Suprapubic skin (tissue), 4 donors: ENCODE data around the gene TAF11L8. TPM values are rescaled to one million over a fixed set of nuclear protein-coding genes. Genes with fewer than 3 reads are reported as not detected.
"Not testable (repeated sequence)": the region's sequence is repeated elsewhere in the genome, so short reads cannot be mapped to it uniquely, and the experiment has no call there.

ENCODE experiments used
- DNase-seq, 2 donors: peaks; one replicate each; pipeline ENCODE4 v3.0.0-alpha.2; 2019; ENCODE audit warnings: low spot score in 2 of 2
- H3K27ac ChIP-seq: fragments of 200-600 bp; sonication (generic); one replicate; pipeline ENCODE4 v1.5.1; 2019
- H3K27me3 ChIP-seq: fragments of 200-600 bp; sonication (generic); one replicate; pipeline ENCODE4 v1.5.1; 2019
- H3K36me3 ChIP-seq: fragments of 200-600 bp; sonication (generic); one replicate; pipeline ENCODE4 v1.5.1; 2019
- H3K4me1 ChIP-seq: fragments of 200-600 bp; sonication (generic); one replicate; pipeline ENCODE4 v1.5.1; 2019
- H3K4me3 ChIP-seq: fragments of 200-600 bp; sonication (generic); one replicate; pipeline ENCODE4 v1.5.1; 2019; ENCODE audit warnings: mild to moderate bottlenecking
- H3K9me3 ChIP-seq: fragments of 200-600 bp; sonication (generic); one replicate; pipeline ENCODE4 v1.5.1; 2019
- CTCF ChIP-seq, 2 donors: fragments of 200-600 bp in 1 of 2; fragments of 450-650 bp in 1 of 2; sonication (generic) in 1 of 2; IDR thresholded peaks; one replicate each; pipeline ENCODE4 v1.5.1; 2016 to 2019; ENCODE audit warnings: antibody characterized with exemption in 2 of 2, mild to moderate bottlenecking in 1 of 2, moderate library complexity in 1 of 2
- EP300 ChIP-seq: sonication (generic); formaldehyde crosslinking; IDR thresholded peaks from one replicate; pipeline ENCODE4 v1.6.1; 2017; ENCODE audit warnings: antibody characterized with exemption
- POLR2A ChIP-seq, 2 donors: fragments of 450-650 bp; IDR thresholded peaks; one replicate each; pipeline ENCODE4 v1.6.1; 2017; ENCODE audit warnings: antibody characterized with exemption in 2 of 2, mild to moderate bottlenecking in 2 of 2, moderate library complexity in 2 of 2
- POLR2AphosphoS5 ChIP-seq, 3 donors: sonication (generic); formaldehyde crosslinking; IDR thresholded peaks; one replicate each; pipeline ENCODE4 v1.6.1; 2017; ENCODE audit warnings: antibody characterized with exemption in 3 of 3
- WGBS: methylation state at CpG from one replicate; pipeline ENCODE4 v1.1.5; 2018; 5-methylcytosine and 5-hydroxymethylcytosine counted together
- total RNA-seq, 4 donors: library from RNA; depleted of rRNA; stranded (reverse); fragments of >200 nt; gene quantifications; one replicate each; pipeline ENCODE4 v1.1.0, GENCODE V29; 2016

Gene TAF11L8
- not detected for total RNA-seq

- H3K36me3 ChIP-seq, DNase-seq, H3K9me3 ChIP-seq, H3K27ac ChIP-seq, H3K4me3 ChIP-seq, H3K27me3 ChIP-seq, H3K4me1 ChIP-seq: not testable (repeated sequence)
- no CpG with 5 or more reads among the region's 16 CpGs for WGBS
Observed at GRCh38 chr5:17590860-17591259, at the start of gene TAF11L8. Gene TAF11L8 (minus strand): TSS chr5:17590960.

- Histone ChIP-seq H3K4me1 (no peaks in the 10 kb centered on the region), H3K4me3 (no peak within 1 kb of the TSS), H3K36me3 (no peaks in the 10 kb centered on the region), H3K27me3 (no peaks in the 10 kb centered on the region), H3K9me3 (no peaks in the 10 kb centered on the region), H3K27ac (no peak within 1 kb of the TSS)
- TF ChIP-seq POLR2A (IDR thresholded peaks at IDR 0.05) (no peak), EP300 (no peak), CTCF (IDR thresholded peaks at IDR 0.05) (no peak), POLR2AphosphoS5 (IDR thresholded peaks at IDR 0.05) (no peak)
- 62% methylated on average over 4 of the region's 5 CpGs for WGBS
- no peak for DNase-seq
Observed at GRCh38 chr5:17634160-17634559, 43.4 kb upstream of the TAF11L8 start, which contains the start of gene TAF11L14. Gene TAF11L14 (plus strand): TSS chr5:17634460.

GRCh38 chr5:17631788-17632187 lies 41.0 kb upstream of the TAF11L8 start, which contains the start of gene TAF11L13:
Gene TAF11L13 (plus strand): TSS chr5:17632088.
- H3K4me1 ChIP-seq, H3K9me3 ChIP-seq, H3K27ac ChIP-seq, DNase-seq, H3K27me3 ChIP-seq, H3K36me3 ChIP-seq, H3K4me3 ChIP-seq: not testable (repeated sequence)
- WGBS, result no CpG with 5 or more reads among the region's 12 CpGs

GRCh38 chr5:17625686-17626085 lies 34.9 kb upstream of the TAF11L8 start:
- H3K9me3 ChIP-seq, result no peaks in the 10 kb centered on the region
- H3K4me3 ChIP-seq, result no peak overlapping the region
- H3K4me1 ChIP-seq, result no peaks in the 10 kb centered on the region
- no peak for TF ChIP-seq POLR2AphosphoS5 (IDR thresholded peaks at IDR 0.05)
- no peak for TF ChIP-seq POLR2A (IDR thresholded peaks at IDR 0.05)
- TF ChIP-seq CTCF (IDR thresholded peaks at IDR 0.05), result no peak
- TF ChIP-seq EP300, result no peak
- H3K27ac ChIP-seq, result no peak overlapping the region
- H3K36me3 ChIP-seq, result no peaks in the 10 kb centered on the region
- no peaks in the 10 kb centered on the region for H3K27me3 ChIP-seq
- no peak for DNase-seq
- no CpG with 5 or more reads among the region's 11 CpGs for WGBS

- TF ChIP-seq EP300, result no peak
- Histone ChIP-seq H3K27me3 (no peaks in the 10 kb centered on the region), H3K36me3 (no peaks in the 10 kb centered on the region), H3K9me3 (no peaks in the 10 kb centered on the region), H3K4me1 (no peaks in the 10 kb centered on the region), H3K27ac (no peak overlapping the region), H3K4me3 (no peak overlapping the region)
- 100% methylated on average over 1 of the region's 17 CpGs for WGBS
- DNase-seq, result no peak
Observed at GRCh38 chr5:17620627-17621026, 29.9 kb upstream of the TAF11L8 start.

GRCh38 chr5:17619354-17619753 lies 28.6 kb upstream of the TAF11L8 start:
- Histone ChIP-seq H3K27ac (no peak overlapping the region), H3K9me3 (no peaks in the 10 kb centered on the region), H3K27me3 (no peaks in the 10 kb centered on the region), H3K4me1 (no peaks in the 10 kb centered on the region), H3K36me3 (no peaks in the 10 kb centered on the region), H3K4me3 (no peak overlapping the region)
- no peak for TF ChIP-seq CTCF (IDR thresholded peaks at IDR 0.05)
- TF ChIP-seq POLR2A (IDR thresholded peaks at IDR 0.05), result no peak
- no peak for TF ChIP-seq EP300
- no peak for TF ChIP-seq POLR2AphosphoS5 (IDR thresholded peaks at IDR 0.05)
- DNase-seq, result no peak
- WGBS, result 38% methylated on average over 3 of the region's 3 CpGs

- Histone ChIP-seq H3K27ac (no peak overlapping the region), H3K4me3 (no peak overlapping the region), H3K27me3 (no peaks in the 10 kb centered on the region), H3K4me1 (no peaks in the 10 kb centered on the region), H3K9me3 (no peaks in the 10 kb centered on the region), H3K36me3 (no peaks in the 10 kb centered on the region)
- 91% methylated on average over 11 of the region's 17 CpGs for WGBS
- TF ChIP-seq EP300 (no peak), POLR2A (IDR thresholded peaks at IDR 0.05) (no peak), POLR2AphosphoS5 (IDR thresholded peaks at IDR 0.05) (no peak), CTCF (IDR thresholded peaks at IDR 0.05) (no peak)
- DNase-seq, result no peak
Observed at GRCh38 chr5:17614872-17615605, 24.3 kb upstream of the TAF11L8 start.

- H3K4me1 ChIP-seq, H3K27ac ChIP-seq, H3K9me3 ChIP-seq, H3K36me3 ChIP-seq, H3K27me3 ChIP-seq, H3K4me3 ChIP-seq, DNase-seq: not testable (repeated sequence)
- 61% methylated on average over 2 of the region's 2 CpGs for WGBS
Observed at GRCh38 chr5:17610092-17610491, 19.3 kb upstream of the TAF11L8 start, which contains the start of gene TAF11L12. Gene TAF11L12 (plus strand): TSS chr5:17610392.

- not testable (repeated sequence) for H3K36me3 ChIP-seq, H3K4me1 ChIP-seq, H3K4me3 ChIP-seq, H3K27me3 ChIP-seq, H3K9me3 ChIP-seq, DNase-seq, H3K27ac ChIP-seq
- WGBS, result 95% methylated on average over 4 of the region's 4 CpGs
Observed at GRCh38 chr5:17607461-17607860, 16.7 kb upstream of the TAF11L8 start.
